GM12892 (cell line): Measurements from ENCODE around the gene TMOD3.

Experiments used
- POLR2A ChIP-seq: IDR thresholded peaks from 2 replicates; pipeline ENCODE4 v1.6.1; 2011; ENCODE audit warnings: low read depth, low read length, control low read depth
- POLR2AphosphoS5 ChIP-seq: IDR thresholded peaks from 2 replicates; pipeline ENCODE4 v1.6.1; 2011; ENCODE audit warnings: low read depth, low read length, control low read depth
- TAF1 ChIP-seq: IDR thresholded peaks from 2 replicates; pipeline ENCODE4 v1.6.1; 2011; ENCODE audit warnings: low read depth, mild to moderate bottlenecking, control low read depth, low read length, borderline replicate concordance

DNA sequence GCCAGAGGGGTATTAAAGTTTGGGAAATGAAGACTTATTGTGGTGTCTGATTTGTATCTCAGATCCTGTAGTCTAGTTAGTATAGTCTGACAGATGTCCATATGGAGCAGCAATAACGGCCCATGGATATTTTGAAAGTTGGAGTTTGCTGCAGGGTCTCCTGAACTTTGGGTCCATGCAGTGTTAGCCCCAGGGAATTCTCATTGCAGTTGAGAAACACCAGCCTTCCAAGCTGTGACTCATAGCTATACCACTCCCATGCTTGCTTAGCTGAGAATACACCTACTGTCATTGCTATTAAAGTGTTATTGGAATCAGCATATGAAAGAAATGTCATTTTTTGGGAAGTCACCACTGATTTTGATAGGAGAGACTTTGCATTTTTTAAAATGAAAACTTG, 48.8 kb upstream of the TMOD3 start:
- TF ChIP-seq TAF1 (no peak), POLR2A (no peak), POLR2AphosphoS5 (no peak)
